ENCODE measurements around the gene ZKSCAN8. TPM values are rescaled to one million over a fixed set of nuclear protein-coding genes. Genes with fewer than 3 reads are reported as not detected.

ZKSCAN8 gene
- total RNA-seq, 4 donors from 2014 or later = 2.2 to 17.5 (median 5.9) TPM

DNA sequence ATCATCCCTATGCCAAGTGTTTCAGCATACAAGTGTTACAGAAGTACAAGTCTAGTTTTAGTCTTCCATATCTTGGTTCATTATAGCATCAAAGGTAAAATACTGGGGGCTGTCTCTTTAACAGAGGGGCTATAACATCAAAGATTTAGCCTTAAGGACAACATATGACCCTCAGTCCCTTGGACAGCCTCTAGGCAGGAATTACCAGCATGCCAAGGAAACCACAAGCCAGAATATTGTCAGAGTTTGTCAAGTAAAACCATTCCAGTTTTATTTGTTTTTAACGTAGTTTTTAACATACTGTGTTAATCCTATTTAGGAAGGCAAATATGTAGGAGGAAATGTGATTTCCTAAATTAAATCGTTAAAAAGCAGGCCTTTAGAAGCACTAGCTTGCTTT lies 18.6 kb downstream of the ZKSCAN8 start:
- no peak for DNase-seq
- Histone ChIP-seq H3K9me3 (no peaks in the 10 kb centered on the region), H3K27ac (no peak overlapping the region), H3K27me3 (no peaks in the 10 kb centered on the region), H3K4me1 (peaks cover 0 to 16% (median 0%) of the 10 kb centered on the region in 3 donors), H3K36me3 (peaks cover 0 to 42% (median 0%) of the 10 kb centered on the region in 3 donors), H3K4me3 (no peak overlapping the region)
- WGBS, 2 donors = 57 to 71% methylated on average over 2 of the region's 2 CpGs
- TF ChIP-seq POLR2A (IDR thresholded peaks at IDR 0.05) = no peak
- TF ChIP-seq, protein P1, sequence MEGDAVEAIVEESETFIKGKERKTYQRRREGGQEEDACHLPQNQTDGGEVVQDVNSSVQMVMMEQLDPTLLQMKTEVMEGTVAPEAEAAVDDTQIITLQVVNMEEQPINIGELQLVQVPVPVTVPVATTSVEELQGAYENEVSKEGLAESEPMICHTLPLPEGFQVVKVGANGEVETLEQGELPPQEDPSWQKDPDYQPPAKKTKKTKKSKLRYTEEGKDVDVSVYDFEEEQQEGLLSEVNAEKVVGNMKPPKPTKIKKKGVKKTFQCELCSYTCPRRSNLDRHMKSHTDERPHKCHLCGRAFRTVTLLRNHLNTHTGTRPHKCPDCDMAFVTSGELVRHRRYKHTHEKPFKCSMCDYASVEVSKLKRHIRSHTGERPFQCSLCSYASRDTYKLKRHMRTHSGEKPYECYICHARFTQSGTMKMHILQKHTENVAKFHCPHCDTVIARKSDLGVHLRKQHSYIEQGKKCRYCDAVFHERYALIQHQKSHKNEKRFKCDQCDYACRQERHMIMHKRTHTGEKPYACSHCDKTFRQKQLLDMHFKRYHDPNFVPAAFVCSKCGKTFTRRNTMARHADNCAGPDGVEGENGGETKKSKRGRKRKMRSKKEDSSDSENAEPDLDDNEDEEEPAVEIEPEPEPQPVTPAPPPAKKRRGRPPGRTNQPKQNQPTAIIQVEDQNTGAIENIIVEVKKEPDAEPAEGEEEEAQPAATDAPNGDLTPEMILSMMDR (IDR thresholded peaks at IDR 0.05) = no peak
- intact Hi-C loops (cut with DNase I) = no loop called here

DNA sequence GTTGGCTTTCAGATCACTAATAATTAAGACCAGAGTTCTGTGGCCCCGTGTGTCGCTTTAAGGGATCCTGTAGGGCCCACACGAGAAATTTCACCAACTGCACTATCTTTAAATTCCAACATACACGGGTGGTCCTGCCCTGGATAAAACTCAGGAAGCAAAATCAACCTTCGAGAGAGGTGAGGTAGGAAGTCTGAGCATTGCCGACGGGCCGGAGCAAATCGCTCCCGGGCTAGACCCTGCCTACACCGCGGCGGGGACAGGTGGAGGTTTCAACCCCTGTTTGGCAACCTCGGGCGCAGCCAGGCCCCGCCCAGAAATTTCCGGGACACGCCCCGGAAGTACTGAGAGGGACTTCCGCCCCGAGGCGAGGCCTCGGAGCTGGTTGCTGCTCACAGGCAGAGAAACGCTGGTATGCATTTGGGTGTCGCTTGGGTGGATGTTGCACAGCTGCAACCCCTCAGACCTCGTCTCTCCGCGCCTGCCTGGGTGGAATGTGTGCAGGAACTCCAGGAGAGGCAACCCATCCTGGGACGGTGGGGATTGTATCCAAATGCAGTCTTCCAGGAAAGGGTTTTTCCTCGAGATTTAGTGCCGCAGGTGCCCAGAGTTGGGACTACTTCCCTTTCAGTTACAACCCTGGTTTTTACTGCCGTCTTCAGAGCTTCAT lies 19.9 kb downstream of the ZKSCAN8 start:
- Histone ChIP-seq H3K36me3 (peaks cover 0 to 29% (median 0%) of the 10 kb centered on the region in 3 donors), H3K4me1 (peaks cover 0 to 16% (median 0%) of the 10 kb centered on the region in 3 donors), H3K27ac (peak overlapping the region in 1 of 4 donors; percentile 7), H3K9me3 (no peaks in the 10 kb centered on the region), H3K4me3 (peak overlapping the region; percentile 27 to 64 (median 46)), H3K27me3 (no peaks in the 10 kb centered on the region)
- DNase-seq = no peak
- intact Hi-C loops (cut with DNase I) = no loop called here
- WGBS, 2 donors = 6 to 15% methylated on average over 10 to 21 of the region's 32 CpGs
- TF ChIP-seq POLR2A (IDR thresholded peaks at IDR 0.05) = peak in 1 of 4 donors; percentile 8
- TF ChIP-seq, protein P1 (IDR thresholded peaks at IDR 0.05) = no peak

DNA sequence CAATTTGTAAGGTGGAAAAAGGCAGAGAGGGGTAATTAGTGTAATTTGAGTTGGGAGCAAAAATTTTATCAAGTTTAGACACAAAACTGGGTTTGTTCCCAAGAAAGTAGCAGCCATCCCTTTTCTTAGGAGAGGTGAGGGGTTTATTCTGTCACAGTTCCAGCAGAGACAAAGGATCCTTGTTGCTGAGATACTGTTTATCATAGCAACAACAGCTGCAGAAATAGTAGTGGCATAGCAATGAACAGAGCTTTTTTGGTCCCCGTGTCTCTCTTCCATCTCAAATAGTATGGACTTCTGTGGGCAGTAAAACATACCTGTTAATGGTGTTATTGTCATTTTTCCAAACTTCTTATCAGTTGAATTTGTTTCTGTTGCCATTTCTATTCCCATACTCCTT lies 23.9 kb downstream of the ZKSCAN8 start:
- Histone ChIP-seq H3K27ac (no peak overlapping the region), H3K9me3 (no peaks in the 10 kb centered on the region), H3K4me3 (no peak overlapping the region), H3K36me3 (no peaks in the 10 kb centered on the region), H3K4me1 (peaks cover 0 to 16% (median 0%) of the 10 kb centered on the region in 3 donors), H3K27me3 (no peaks in the 10 kb centered on the region)
- TF ChIP-seq POLR2A (IDR thresholded peaks at IDR 0.05) = no peak
- TF ChIP-seq, protein P1 (IDR thresholded peaks at IDR 0.05) = no peak
- intact Hi-C loops (cut with DNase I) = no loop called here
- WGBS, 2 donors = 20 to 75% methylated on average over 1 of the region's 1 CpG
- DNase-seq = no peak

DNA sequence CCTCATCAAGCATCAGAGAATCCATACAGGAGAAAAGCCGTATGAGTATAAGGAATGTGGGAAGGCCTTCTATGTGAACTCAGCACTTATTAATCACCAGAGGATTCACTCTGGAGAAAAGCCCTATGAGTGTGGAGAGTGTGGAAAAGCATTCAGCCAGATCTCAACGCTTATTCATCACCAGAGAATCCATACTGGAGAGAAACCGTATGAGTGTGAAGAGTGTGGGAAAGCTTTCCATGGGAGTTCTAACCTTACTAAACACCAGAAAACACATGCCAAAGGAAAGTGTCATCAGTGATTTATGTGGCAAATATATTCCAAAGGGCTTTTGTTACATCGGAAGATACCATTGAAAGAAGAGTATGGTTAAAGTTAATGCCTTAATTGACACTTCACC lies 25.4 kb downstream of the ZKSCAN8 start:
- no peak for DNase-seq
- Histone ChIP-seq H3K4me1 (peaks cover 0 to 5% (median 0%) of the 10 kb centered on the region in 3 donors), H3K27ac (no peak overlapping the region), H3K9me3 (no peaks in the 10 kb centered on the region), H3K27me3 (no peaks in the 10 kb centered on the region), H3K36me3 (no peaks in the 10 kb centered on the region), H3K4me3 (no peak overlapping the region)
- TF ChIP-seq, protein P1 (IDR thresholded peaks at IDR 0.05) = no peak
- TF ChIP-seq POLR2A (IDR thresholded peaks at IDR 0.05) = no peak
- intact Hi-C loops (cut with DNase I) = no loop called here
- WGBS, 2 donors = 72 to 80% methylated on average over 4 of the region's 4 CpGs

DNA sequence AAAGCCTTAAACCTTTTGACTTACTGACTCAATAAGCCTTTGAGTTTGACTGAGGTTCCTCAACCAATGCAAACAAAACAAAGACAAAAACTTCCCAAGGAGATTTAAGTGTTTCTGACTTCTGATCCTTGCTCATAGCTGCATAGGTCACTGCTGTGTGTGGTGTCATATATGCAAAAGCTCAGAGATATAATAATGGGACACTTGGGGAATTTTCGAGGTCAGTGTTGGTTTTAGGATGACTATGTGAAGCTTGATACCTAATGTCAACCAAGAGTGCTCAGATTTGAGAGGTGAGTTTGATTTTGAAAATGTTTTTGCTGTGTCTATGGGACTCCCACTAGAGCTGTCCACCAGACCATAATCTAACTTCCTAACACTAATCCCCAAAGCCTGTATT lies 26.2 kb downstream of the ZKSCAN8 start:
- TF ChIP-seq, protein P1 (IDR thresholded peaks at IDR 0.05) = no peak
- TF ChIP-seq POLR2A (IDR thresholded peaks at IDR 0.05) = no peak
- no peak overlapping the region for H3K27ac ChIP-seq
- no peaks in the 10 kb centered on the region for H3K36me3 ChIP-seq
- intact Hi-C loops (cut with DNase I) = no loop called here
- H3K27me3 ChIP-seq = no peaks in the 10 kb centered on the region
- no peak for DNase-seq
- no peaks in the 10 kb centered on the region for H3K4me1 ChIP-seq
- 63 to 89% methylated on average over 1 of the region's 1 CpG for WGBS, 2 donors
- H3K4me3 ChIP-seq = no peak overlapping the region
- no peaks in the 10 kb centered on the region for H3K9me3 ChIP-seq

All from esophagus squamous epithelium (tissue), 5 donors.